Measurements from ENCODE around the gene S100A9. TPM values are rescaled to one million over a fixed set of nuclear protein-coding genes. Genes with fewer than 3 reads are reported as not detected.

Gene S100A9
- total RNA-seq, 1 experiment from 2014 or later, result 0.44 TPM

DNA sequence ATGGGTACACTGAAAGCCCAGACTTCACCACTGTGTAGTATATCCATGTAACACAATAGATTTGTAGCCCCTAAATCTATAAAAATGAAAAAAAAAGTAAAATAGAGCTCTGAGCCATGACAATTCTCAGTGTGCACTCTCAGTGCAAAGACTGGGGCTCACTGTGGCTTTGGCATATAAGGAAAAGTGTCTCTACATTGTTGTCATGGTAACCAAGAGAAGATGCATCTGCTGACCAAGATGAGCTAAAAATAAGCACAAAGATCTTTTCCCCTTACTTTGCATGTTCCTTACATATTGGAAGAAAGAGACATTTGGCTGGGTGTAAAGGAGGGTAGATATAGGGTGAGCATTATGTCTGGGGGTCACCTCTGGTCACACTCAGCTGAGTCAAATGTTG, 21.0 kb upstream of the S100A9 start:
- H3K27ac ChIP-seq (ENCODE audit: low read length), result no peak overlapping the region
- ATAC-seq, result no peak
- no peaks in the 10 kb centered on the region for H3K9me3 ChIP-seq (ENCODE audit: control insufficient read depth, insufficient read depth, low read depth, low read length)
- no peak for DNase-seq (ENCODE audit: low read depth, low spot score)
- TF ChIP-seq POLR2AphosphoS5 (IDR thresholded peaks at IDR 0.05; ENCODE audit: low read depth, low read length) (no peak), REST (IDR thresholded peaks at IDR 0.05; ENCODE audit: insufficient read depth in 1 of 2, low read depth in 2 of 2, low read length in 1 of 2) (no peak), TCF7L2 (IDR thresholded peaks at IDR 0.05; ENCODE audit: low read depth, low read length) (no peak), CTCF (IDR thresholded peaks at IDR 0.05) (no peak), SIN3A (IDR thresholded peaks at IDR 0.05; ENCODE audit: borderline replicate concordance, insufficient read depth, low read depth, low read length) (no peak)
- peaks cover 4% of the 10 kb centered on the region for H3K27me3 ChIP-seq (ENCODE audit: control insufficient read depth, insufficient read depth, low read length)
- H3K4me1 ChIP-seq (ENCODE audit: control insufficient read depth, insufficient read depth, low read length), result no peaks in the 10 kb centered on the region
- no peaks in the 10 kb centered on the region for H3K36me3 ChIP-seq (ENCODE audit: control insufficient read depth, insufficient read depth, low read length)
- ChIA-PET CTCF (no interaction called here), POLR2A (interaction anchor here (0.6 to 0.7 kb wide), 2 partner anchors 131 to 196 kb away, joined by 3 to 5 read pairs; no protein-coding TSS in a partner anchor)
- intact Hi-C loops (cut with micrococcal nuclease; ENCODE audit: unreplicated experiment) (no loop called here), in situ Hi-C loops (cut with HindIII; ENCODE audit: low pct_unique_long_range_greater_than_20kb, low sequenced_read_pairs) (no loop called here)
- H3K4me3 ChIP-seq (ENCODE audit: low read depth in 2 of 2, low read length in 2 of 2), result no peak overlapping the region
- BruUV-seq (replicated peaks), result no TSS peak

DNA sequence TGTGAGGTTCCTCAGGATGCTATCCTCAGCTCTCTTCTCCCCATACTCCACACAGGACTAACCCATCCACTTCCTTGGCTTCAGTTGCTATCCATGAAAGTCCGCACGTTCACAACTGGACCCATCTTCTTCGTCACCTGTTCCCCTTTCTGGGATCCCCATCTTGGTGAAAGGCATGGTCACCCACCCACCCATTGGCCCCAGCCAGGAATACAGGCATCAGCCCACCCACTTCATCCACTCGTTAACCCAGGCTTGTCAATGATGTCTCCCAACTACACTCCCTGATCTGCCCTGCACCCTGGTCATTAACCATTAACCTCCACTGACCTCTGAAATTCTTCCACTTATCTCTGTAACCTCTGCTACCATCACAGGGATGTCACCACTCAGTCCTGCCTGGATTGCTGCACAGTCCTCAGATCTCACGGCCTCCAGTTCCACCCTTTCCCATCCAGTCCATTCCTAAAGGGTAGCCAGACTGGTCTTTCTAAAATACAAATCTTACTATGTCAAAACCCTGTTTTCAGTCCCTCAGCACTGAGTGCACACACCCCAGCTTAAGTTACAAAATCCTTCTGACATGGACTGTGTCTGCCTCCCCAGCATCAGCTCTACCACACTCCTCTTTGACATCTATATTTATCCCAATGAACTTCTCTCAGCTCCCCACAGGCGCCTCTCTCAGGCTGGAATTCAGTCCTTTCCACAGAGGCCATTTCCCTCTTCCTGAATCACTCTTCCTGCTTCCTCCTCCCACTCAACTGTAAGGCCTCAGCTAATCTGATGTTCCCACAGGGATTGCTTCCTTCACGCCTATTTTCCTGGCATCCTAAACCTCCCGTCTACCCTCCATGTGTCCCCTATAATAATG, 19.4 kb upstream of the S100A9 start:
- CTCF ChIA-PET, result no interaction called here
- in situ Hi-C loops (cut with HindIII; ENCODE audit: low pct_unique_long_range_greater_than_20kb, low sequenced_read_pairs), result no loop called here

More for the DNA sequence above, 19.4 kb upstream of the S100A9 start:
- BruUV-seq (replicated peaks), result no TSS peak
- no peak for DNase-seq (ENCODE audit: low read depth, low spot score)
- TF ChIP-seq SIN3A (IDR thresholded peaks at IDR 0.05; ENCODE audit: borderline replicate concordance, insufficient read depth, low read depth, low read length), result no peak
- no peak for TF ChIP-seq POLR2AphosphoS5 (IDR thresholded peaks at IDR 0.05; ENCODE audit: low read depth, low read length)
- no peak for TF ChIP-seq REST (IDR thresholded peaks at IDR 0.05; ENCODE audit: insufficient read depth in 1 of 2, low read depth in 2 of 2, low read length in 1 of 2)
- TF ChIP-seq TCF7L2 (IDR thresholded peaks at IDR 0.05; ENCODE audit: low read depth, low read length), result no peak
- TF ChIP-seq CTCF (IDR thresholded peaks at IDR 0.05), result no peak
- intact Hi-C loops (cut with micrococcal nuclease; ENCODE audit: unreplicated experiment), result no loop called here
- Histone ChIP-seq H3K27me3 (ENCODE audit: control insufficient read depth, insufficient read depth, low read length) (peaks cover 6% of the 10 kb centered on the region), H3K9me3 (ENCODE audit: control insufficient read depth, insufficient read depth, low read depth, low read length) (no peaks in the 10 kb centered on the region), H3K36me3 (ENCODE audit: control insufficient read depth, insufficient read depth, low read length) (no peaks in the 10 kb centered on the region), H3K4me3 (ENCODE audit: low read depth in 2 of 2, low read length in 2 of 2) (no peak overlapping the region), H3K4me1 (ENCODE audit: control insufficient read depth, insufficient read depth, low read length) (no peaks in the 10 kb centered on the region), H3K27ac (ENCODE audit: low read length) (no peak overlapping the region)
- POLR2A ChIA-PET, result no interaction called here
- ATAC-seq, result no peak

Data from Panc1 (cell line).